H1 (cell line): ENCODE measurements around the gene ST13. TPM values are rescaled to one million over a fixed set of nuclear protein-coding genes. Genes with fewer than 3 reads are reported as not detected.

Experiments
- CTCF ChIA-PET: fragments of 300-600 bp; sonication (Branson Sonifier 250); formaldehyde crosslinking; loops from one replicate; lab custom pipeline; 2021; ENCODE audit not compliant: partially characterized antibody; lab: Charles Lee
- POLR2A ChIA-PET: fragments of 300-600 bp; sonication (Branson Sonifier 250); formaldehyde crosslinking; loops from one replicate; lab custom pipeline; 2021; ENCODE audit warnings: inconsistent platforms; ENCODE audit not compliant: partially characterized antibody; lab: Charles Lee
- DNase-seq, 2 experiments: peaks; one replicate each; pipeline versions ENCODE4 v3.0.0 to v3.0.0-alpha.2; 2010 to 2022; ENCODE audit warnings: low spot score in 2 of 2, low read depth in 1 of 2, mixed read lengths in 1 of 2
- FAIRE-seq: peaks from 2 replicates; lab custom pipeline; 2011; peaks lifted over from hg19 to GRCh38; lab: Jason Lieb, UNC
- H2AFZ ChIP-seq: 2 replicates; pipeline ENCODE4 v1.8.1; 2012; ENCODE audit warnings: low read length, inconsistent platforms
- H2AK5ac ChIP-seq: 2 replicates; pipeline ENCODE4 v1.6.1; 2013; ENCODE audit warnings: low read depth, low read length
- H2BK120ac ChIP-seq: replicated peaks from 2 replicates; pipeline ENCODE3; 2013; ENCODE audit warnings: low read depth, low read length, inconsistent platforms
- H2BK12ac ChIP-seq: 2 replicates; pipeline ENCODE4 v1.6.1; 2013; ENCODE audit warnings: low read depth, low read length
- H2BK15ac ChIP-seq: 2 replicates; pipeline ENCODE4 v1.6.1; 2013; ENCODE audit warnings: low read length
- H2BK20ac ChIP-seq: 2 replicates; pipeline ENCODE4 v1.6.1; 2013; ENCODE audit warnings: low read length
- H2BK5ac ChIP-seq: 2 replicates; pipeline ENCODE4 v1.6.1; 2013; ENCODE audit warnings: low read depth, low read length
- H3K14ac ChIP-seq: 2 replicates; pipeline ENCODE4 v1.6.1; 2013; ENCODE audit warnings: inconsistent platforms; ENCODE audit not compliant: insufficient read length
- H3K18ac ChIP-seq: 2 replicates; pipeline ENCODE4 v1.6.1; 2013; ENCODE audit warnings: low read length; ENCODE audit errors: extremely low read depth
- H3K23ac ChIP-seq: 2 replicates; pipeline ENCODE4 v1.6.1; 2013; ENCODE audit warnings: inconsistent platforms; ENCODE audit not compliant: insufficient read length
- H3K23me2 ChIP-seq: 2 replicates; pipeline ENCODE4 v1.6.1; 2013; ENCODE audit warnings: low read depth, low read length
- H3K27ac ChIP-seq: 2 replicates; pipeline ENCODE4 v1.6.1; 2011; ENCODE audit warnings: low read depth, low read length, inconsistent platforms
- H3K27me3 ChIP-seq, 4 experiments: replicated peaks in 1 of 4; 1 replicate in 1 of 4; 2 replicates in 3 of 4; pipeline versions ENCODE4 v1.6.1 to v1.8.1; 2011 to 2013; ENCODE audit warnings: low read length in 3 of 4, mild to moderate bottlenecking in 3 of 4, inconsistent platforms in 2 of 4, mixed read lengths in 2 of 4, moderate library complexity in 1 of 4; ENCODE audit not compliant: control insufficient read depth in 3 of 4, insufficient read depth in 3 of 4; ENCODE audit errors: extremely low read depth in 1 of 4
- H3K36me3 ChIP-seq, 4 experiments: 2 replicates each; pipeline versions ENCODE4 v1.6.1 to v1.8.1; 2011 to 2013; ENCODE audit warnings: mild to moderate bottlenecking in 4 of 4, low read length in 3 of 4, moderate library complexity in 2 of 4, control low read depth in 1 of 4, inconsistent platforms in 1 of 4; ENCODE audit not compliant: insufficient read depth in 4 of 4, control insufficient read depth in 2 of 4
- H3K4ac ChIP-seq: replicated peaks from 2 replicates; pipeline ENCODE3; 2013; ENCODE audit warnings: low read length, low read depth, mixed read lengths, inconsistent platforms; ENCODE audit not compliant: insufficient read length
- H3K4me1 ChIP-seq, 4 experiments: replicated peaks in 1 of 4; 1 replicate in 1 of 4; 2 replicates in 3 of 4; pipeline versions ENCODE4 v1.6.1 to v1.8.1; 2011 to 2013; ENCODE audit warnings: low read length in 3 of 4, inconsistent platforms in 2 of 4, mixed read lengths in 1 of 4; ENCODE audit not compliant: insufficient read depth in 4 of 4, control insufficient read depth in 3 of 4
- H3K4me2 ChIP-seq, 2 experiments: 2 replicates each; pipeline versions ENCODE4 v1.6.1 to v1.8.1; 2011 to 2013; ENCODE audit warnings: low read depth in 2 of 2, low read length in 2 of 2, control low read depth in 1 of 2, inconsistent platforms in 1 of 2, mild to moderate bottlenecking in 1 of 2; ENCODE audit not compliant: insufficient read depth in 1 of 2
- H3K4me3 ChIP-seq, 4 experiments: fragments of 200-600, 300-600 bp in 1 of 4; sonication (generic), shearing (Covaris generic), sonication (Bioruptor Twin) in 1 of 4; 2 replicates each; pipeline versions ENCODE4 v1.5.1 to v1.8.1; 2011 to 2016; ENCODE audit warnings: low read length in 4 of 4, low read depth in 3 of 4, control low read depth in 2 of 4, inconsistent platforms in 2 of 4, mild to moderate bottlenecking in 2 of 4, mixed read lengths in 1 of 4, moderate library complexity in 1 of 4; ENCODE audit not compliant: insufficient read depth in 2 of 4; ENCODE audit errors: extremely low read depth in 1 of 4
- H3K56ac ChIP-seq: replicated peaks from 2 replicates; pipeline ENCODE3; 2013; ENCODE audit warnings: low read depth, mild to moderate bottlenecking, mixed read lengths, low read length, inconsistent platforms; ENCODE audit not compliant: insufficient read length
- H3K79me1 ChIP-seq: 2 replicates; pipeline ENCODE4 v1.6.1; 2013; ENCODE audit warnings: low read depth, low read length, control low read depth
- H3K79me2 ChIP-seq, 2 experiments: 2 replicates each; pipeline versions ENCODE4 v1.6.1 to v1.8.1; 2012 to 2013; ENCODE audit warnings: low read length in 2 of 2, mild to moderate bottlenecking in 2 of 2, inconsistent platforms in 1 of 2; ENCODE audit not compliant: insufficient read depth in 2 of 2, control insufficient read depth in 1 of 2
- H3K9ac ChIP-seq, 4 experiments: replicated peaks in 1 of 4; 1 replicate in 1 of 4; 2 replicates in 3 of 4; pipeline versions ENCODE4 v1.6.1 to v1.8.1; 2011 to 2013; ENCODE audit warnings: low read depth in 3 of 4, low read length in 3 of 4, control low read depth in 2 of 4, mild to moderate bottlenecking in 2 of 4, moderate library complexity in 2 of 4, inconsistent platforms in 1 of 4; ENCODE audit errors: extremely low read depth in 1 of 4
- H3K9me3 ChIP-seq, 2 experiments: 2 replicates each; pipeline versions ENCODE4 v1.6.1 to v1.8.1; 2012 to 2013; ENCODE audit warnings: mild to moderate bottlenecking in 2 of 2, moderate library complexity in 2 of 2, control low read depth in 1 of 2, inconsistent platforms in 1 of 2, low read depth in 1 of 2, low read length in 1 of 2, mixed read lengths in 1 of 2; ENCODE audit not compliant: insufficient read depth in 2 of 2
- H4K20me1 ChIP-seq, 2 experiments: replicated peaks in 1 of 2; 2 replicates each; pipeline versions ENCODE3 to v1.8.1; 2011 to 2013; ENCODE audit warnings: inconsistent platforms in 2 of 2, low read length in 2 of 2, mild to moderate bottlenecking in 1 of 2; ENCODE audit not compliant: insufficient read depth in 2 of 2, control insufficient read depth in 1 of 2
- H4K5ac ChIP-seq: 2 replicates; pipeline ENCODE4 v1.6.1; 2013; ENCODE audit warnings: low read length, low read depth, mixed read lengths, inconsistent platforms; ENCODE audit not compliant: insufficient read length
- H4K8ac ChIP-seq: 2 replicates; pipeline ENCODE4 v1.8.0; 2013; ENCODE audit warnings: mild to moderate bottlenecking, moderate library complexity, low read length, inconsistent platforms; ENCODE audit not compliant: insufficient read depth; ENCODE audit errors: extremely low read depth
- H4K91ac ChIP-seq: replicated peaks from 2 replicates; pipeline ENCODE3; 2013; ENCODE audit warnings: low read length, mixed read lengths, inconsistent platforms; ENCODE audit not compliant: insufficient read length
- BRCA1 ChIP-seq: IDR thresholded peaks from 2 replicates; pipeline ENCODE4 v1.6.1; 2012; ENCODE audit warnings: low read depth, low read length, improper control_type of control experiment
- CHD1 ChIP-seq: IDR thresholded peaks from 2 replicates; pipeline ENCODE4 v1.6.1; 2012; ENCODE audit warnings: low read depth, low read length, improper control_type of control experiment
- TAF7 ChIP-seq: optimal IDR thresholded peaks from 2 replicates; pipeline ENCODE3; 2011; ENCODE audit warnings: low read depth, mild to moderate bottlenecking, inconsistent platforms, low read length, moderate library complexity, borderline replicate concordance
- WGBS, 2 experiments: shearing (Covaris generic) in 1 of 2; methylation state at CpG; one replicate each; pipeline versions ENCODE4 v1.1.6 to v1.1.7; 2013 to 2015; ENCODE audit warnings: low lambda C conversion rate in 2 of 2, mixed read lengths in 2 of 2, inconsistent platforms in 1 of 2, low coverage in 1 of 2, missing lambda C conversion rate in 1 of 2; ENCODE audit not compliant: insufficient replicate concordance in 2 of 2, insufficient coverage in 1 of 2, insufficient read length in 1 of 2; ENCODE audit errors: extremely low coverage in 1 of 2, missing lambda C conversion rate in 1 of 2; 5-methylcytosine and 5-hydroxymethylcytosine counted together
- polyA plus RNA-seq, 7 experiments: library from polyadenylated mRNA; depleted of rRNA in 3 of 7; stranded (reverse) in 5 of 7; unstranded in 2 of 7; fragments of >200 nt in 5 of 7; fragments of 200-250 nt in 2 of 7; gene quantifications; 1 replicate in 5 of 7; 2 replicates in 1 of 7; 4 replicates in 1 of 7; pipeline versions ENCODE4 v1.2.1 to v1.2.3, GENCODE V29; 2011 to 2013; ENCODE audit warnings: missing spikeins in 2 of 7, mixed read lengths in 2 of 7
- total RNA-seq: library from RNA; stranded (reverse); fragmentation: NEBNext Ultra II Directional; extraction: Animal tissue kit (Norgen Biotek cat#: 25700); gene quantifications from 2 replicates; pipeline ENCODE4 v1.2.1, GENCODE V29; 2021

Gene ST13
- total and polyA plus RNA-seq, 2 of the 8 experiments (the other 6 are each of a cell fraction or from before 2014, with no cell fraction given): 52.0 to 305 TPM

GRCh38 chr22:40803321-40803720 is 53.1 kb downstream of the ST13 start:
- H3K4me3 ChIP-seq: no peak overlapping the region
- no peak overlapping the region for H2BK12ac ChIP-seq
- peaks cover 0 to 25% of the 10 kb centered on the region in 2 experiments; a peak in 2 of 4 replicates for H3K79me2 ChIP-seq
- H3K9me3 ChIP-seq: no peaks in the 10 kb centered on the region
- no peak overlapping the region for H2AK5ac ChIP-seq
- no peaks in the 10 kb centered on the region; the same call in 1 of the 2 replicates for H3K79me1 ChIP-seq
- H3K23ac ChIP-seq: no peak overlapping the region
- no peak overlapping the region for H2BK20ac ChIP-seq
- H3K4me1 ChIP-seq: no peaks in the 10 kb centered on the region
- H3K4ac ChIP-seq: no peak overlapping the region
- H2BK15ac ChIP-seq: no peak overlapping the region
- H2BK5ac ChIP-seq: no peak overlapping the region
- no peak overlapping the region for H3K14ac ChIP-seq
- no peak overlapping the region for H3K27ac ChIP-seq
- no peak overlapping the region for H3K9ac ChIP-seq
- CTCF ChIA-PET: interaction anchor here (0.7 to 1.1 kb wide), 2 partner anchors 25 to 38 kb away, joined by 3 read pairs; no protein-coding TSS in a partner anchor
- FAIRE-seq (no peak), DNase-seq (no peak)
- H3K56ac ChIP-seq: no peak overlapping the region
- H4K20me1 ChIP-seq: peaks cover 0 to 3% of the 10 kb centered on the region in 2 experiments
- no peak overlapping the region for H4K5ac ChIP-seq
- H2AFZ ChIP-seq: no peak overlapping the region
- no peak overlapping the region for H4K8ac ChIP-seq
- H3K23me2 ChIP-seq: no peaks in the 10 kb centered on the region
- WGBS, 2 experiments: 97% methylated on average over 1 of the region's 1 CpG; no CpG with 5 or more reads in 1 of the 2 experiments
- no peak overlapping the region for H3K4me2 ChIP-seq
- peaks cover 0 to 1% (median 0%) of the 10 kb centered on the region in 4 experiments; a peak in 2 of 8 replicates for H3K36me3 ChIP-seq
- no peaks in the 10 kb centered on the region for H3K27me3 ChIP-seq
- POLR2A ChIA-PET: interaction anchor here (1.4 kb wide), 1 partner anchor 10 kb away, joined by 4 read pairs; no protein-coding TSS in a partner anchor
- H4K91ac ChIP-seq: no peak overlapping the region
- H3K18ac ChIP-seq: no peak overlapping the region
- no peak overlapping the region for H2BK120ac ChIP-seq
- TF ChIP-seq BRCA1 (no peak), CHD1 (no peak), TAF7 (no peak)
